Stimulated activated CD8-positive, alpha-beta memory T cell treated with anti-CD3 and anti-CD28 coated beads, Interleukin-15, amount 100 ng/mL, for 48 hours (primary cell): ENCODE data around the gene SH3TC2.

Source experiments
- DNase-seq, 2 donors: peaks; one replicate each; pipeline ENCODE4 v3.0.0-alpha.2; 2020; ENCODE audit warnings: low read depth in 2 of 2

SH3TC2 gene

GRCh38 chr5:149060325-149060724 is 2.5 kb downstream of the SH3TC2 start:
- no peak for DNase-seq

DNA sequence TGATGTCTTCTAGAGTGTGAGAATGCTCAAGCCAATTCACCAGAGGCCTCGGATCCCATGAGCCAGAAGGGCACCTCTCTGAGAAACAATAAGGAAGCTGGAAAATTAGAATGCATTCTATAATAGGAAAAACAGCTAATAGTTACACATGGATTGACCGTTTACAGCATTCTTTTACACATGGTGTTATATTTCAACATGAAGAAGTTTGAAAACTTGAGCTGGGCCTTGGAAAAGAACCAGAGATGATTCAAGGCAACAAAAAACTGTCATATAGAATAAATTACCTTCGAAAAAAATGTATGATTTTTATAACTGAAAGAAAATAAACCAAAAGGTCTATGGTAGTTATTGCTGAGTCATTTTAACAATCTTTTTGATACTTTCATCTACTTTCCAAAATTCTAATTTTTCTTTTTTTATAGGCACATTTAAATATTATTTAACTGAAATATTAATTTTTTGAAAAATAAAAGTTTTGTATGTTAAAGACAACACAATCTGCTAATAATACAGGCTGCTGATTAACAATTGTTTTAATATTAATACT is 6.2 kb downstream of the SH3TC2 start:
- no peak for DNase-seq

- DNase-seq = no peak
Measured at GRCh38 chr5:149054416-149054815, 8.4 kb downstream of the SH3TC2 start.

- no peak for DNase-seq
Measured at GRCh38 chr5:149053072-149053695, 9.7 kb downstream of the SH3TC2 start.

DNA sequence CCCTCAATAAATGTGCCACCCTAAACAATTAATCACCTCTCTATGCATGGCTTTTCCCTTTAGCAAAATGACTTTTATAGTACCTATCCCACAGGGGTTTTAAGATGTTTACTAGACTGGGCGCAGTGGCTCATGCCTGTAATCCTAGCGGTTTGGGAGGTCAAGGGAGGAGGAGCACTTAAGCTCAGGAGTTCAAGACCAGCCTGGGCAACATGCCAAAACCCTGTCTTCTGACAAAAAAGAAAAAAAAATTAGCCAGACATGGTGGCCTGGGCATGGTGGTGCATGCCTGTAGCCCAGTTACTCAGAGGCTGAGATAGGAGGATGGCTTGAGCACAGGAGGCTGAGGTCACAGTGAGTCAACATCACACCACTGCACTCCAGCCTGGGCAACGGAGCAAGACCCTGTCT is 13.5 kb downstream of the SH3TC2 start:
- no peak for DNase-seq

DNA sequence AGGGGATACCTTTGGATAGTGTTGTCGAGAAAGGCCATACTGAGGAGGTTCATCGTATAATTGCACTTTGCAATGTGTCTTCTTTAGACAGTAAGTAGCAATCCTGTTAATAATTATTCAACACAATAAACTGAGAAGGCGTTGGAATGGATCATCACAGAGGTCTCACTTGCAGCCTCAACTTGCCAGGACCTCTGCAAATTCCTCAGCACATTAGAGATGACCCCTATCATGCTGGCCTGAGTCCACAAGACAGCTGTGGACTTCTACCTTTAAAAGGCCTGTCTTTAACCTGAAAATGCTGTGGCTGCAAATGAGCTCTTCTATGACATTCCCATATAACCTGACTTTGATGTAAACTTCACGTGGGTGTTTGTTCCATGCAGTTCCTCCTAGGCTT is 14.1 kb downstream of the SH3TC2 start:
- no peak for DNase-seq

DNA sequence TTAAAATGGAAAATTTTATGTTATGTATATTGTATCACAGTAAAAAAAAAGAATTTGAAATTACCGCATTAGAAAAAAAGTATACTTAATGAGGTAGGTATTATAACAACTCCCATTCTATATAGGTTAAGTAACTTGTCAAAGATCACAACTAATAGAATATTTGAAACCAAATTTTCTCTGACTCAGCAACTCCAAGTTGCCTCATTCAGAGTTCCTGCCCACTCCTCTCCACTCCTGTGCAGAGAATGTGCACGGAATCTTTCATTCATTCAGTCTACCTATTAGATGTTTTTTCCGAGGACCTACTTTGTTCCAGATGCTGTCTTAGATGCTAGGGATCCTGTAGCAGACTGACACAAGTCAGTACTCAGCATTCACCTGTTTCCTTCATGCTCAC is 15.4 kb downstream of the SH3TC2 start:
- no peak for DNase-seq

- DNase-seq = no peak
Measured at GRCh38 chr5:149046196-149046829, 16.5 kb downstream of the SH3TC2 start.

GRCh38 chr5:149045089-149045460 is 17.8 kb downstream of the SH3TC2 start:
- no peak for DNase-seq

DNA sequence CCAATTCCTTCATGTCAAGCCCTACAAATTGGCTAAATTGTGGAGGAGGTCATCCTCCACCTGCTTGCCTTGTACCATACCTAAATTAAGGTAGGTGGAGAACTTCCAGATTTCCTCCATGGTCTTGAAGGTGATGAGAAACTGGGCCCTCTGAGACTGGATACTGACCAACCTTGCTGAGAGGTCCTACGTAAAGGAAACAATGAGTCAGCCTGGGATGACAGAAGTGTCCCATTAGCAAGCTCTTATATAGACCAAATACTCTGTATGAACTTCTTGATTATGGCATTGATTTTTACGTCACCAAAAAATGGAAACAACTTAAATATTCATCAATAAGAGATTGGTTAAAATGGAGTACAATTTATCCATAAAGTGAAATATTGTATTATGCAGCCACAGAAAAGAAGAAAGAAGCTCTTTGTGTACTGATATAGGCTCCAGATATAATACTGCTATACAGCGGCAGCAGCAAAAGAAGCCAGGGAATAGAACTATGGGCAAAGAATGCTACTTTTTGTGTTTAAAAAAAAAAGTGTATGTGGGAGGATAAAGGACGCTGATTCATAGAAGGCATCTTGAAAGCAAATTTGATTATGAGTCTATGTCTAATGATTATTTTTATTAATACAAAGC is 18.3 kb downstream of the SH3TC2 start:
- no peak for DNase-seq

GRCh38 chr5:149043641-149044040 is 19.2 kb downstream of the SH3TC2 start:
- no peak for DNase-seq

GRCh38 chr5:149042865-149043264 is 20.0 kb downstream of the SH3TC2 start:
- DNase-seq = no peak

DNA sequence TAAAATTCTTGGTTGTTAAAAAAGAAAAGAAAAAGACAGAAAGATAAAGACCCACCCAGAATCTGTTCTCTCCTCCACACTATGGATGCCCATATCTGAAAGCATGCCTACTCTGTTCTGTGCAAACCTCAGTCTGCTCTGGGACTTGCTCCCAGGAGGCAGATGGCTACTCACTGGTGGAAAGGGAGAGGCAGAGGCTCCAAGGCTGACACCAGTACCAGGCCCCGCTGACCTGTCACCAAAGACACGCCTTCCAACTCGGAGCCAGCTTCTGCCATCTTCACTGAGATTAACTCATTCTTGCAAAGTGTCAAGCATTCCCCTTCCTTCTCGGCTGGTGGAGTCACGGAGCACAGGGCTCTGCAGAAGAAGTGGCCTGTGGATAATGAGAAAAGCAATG is 21.6 kb downstream of the SH3TC2 start:
- no peak for DNase-seq

DNA sequence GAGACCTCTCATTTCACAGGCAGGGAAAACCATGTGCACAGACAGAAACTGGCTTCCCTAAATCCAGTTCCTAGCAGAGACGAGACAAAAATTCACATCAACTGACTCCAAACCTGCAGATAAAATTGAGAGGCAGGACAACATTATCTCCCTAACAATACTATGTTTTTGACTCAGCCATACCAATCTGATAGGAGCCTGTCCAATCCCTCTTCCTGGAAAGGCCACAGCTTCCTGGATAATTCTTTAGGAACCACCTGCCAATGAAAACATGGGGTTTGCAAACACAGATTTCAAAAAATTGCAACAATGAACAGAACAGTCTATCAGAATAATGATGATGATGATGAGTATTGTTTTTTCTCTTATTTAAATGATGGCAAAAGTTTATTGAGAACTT is 22.4 kb downstream of the SH3TC2 start:
- DNase-seq = no peak

- DNase-seq = no peak
Measured at GRCh38 chr5:149039506-149039905, 23.4 kb downstream of the SH3TC2 start.

DNA sequence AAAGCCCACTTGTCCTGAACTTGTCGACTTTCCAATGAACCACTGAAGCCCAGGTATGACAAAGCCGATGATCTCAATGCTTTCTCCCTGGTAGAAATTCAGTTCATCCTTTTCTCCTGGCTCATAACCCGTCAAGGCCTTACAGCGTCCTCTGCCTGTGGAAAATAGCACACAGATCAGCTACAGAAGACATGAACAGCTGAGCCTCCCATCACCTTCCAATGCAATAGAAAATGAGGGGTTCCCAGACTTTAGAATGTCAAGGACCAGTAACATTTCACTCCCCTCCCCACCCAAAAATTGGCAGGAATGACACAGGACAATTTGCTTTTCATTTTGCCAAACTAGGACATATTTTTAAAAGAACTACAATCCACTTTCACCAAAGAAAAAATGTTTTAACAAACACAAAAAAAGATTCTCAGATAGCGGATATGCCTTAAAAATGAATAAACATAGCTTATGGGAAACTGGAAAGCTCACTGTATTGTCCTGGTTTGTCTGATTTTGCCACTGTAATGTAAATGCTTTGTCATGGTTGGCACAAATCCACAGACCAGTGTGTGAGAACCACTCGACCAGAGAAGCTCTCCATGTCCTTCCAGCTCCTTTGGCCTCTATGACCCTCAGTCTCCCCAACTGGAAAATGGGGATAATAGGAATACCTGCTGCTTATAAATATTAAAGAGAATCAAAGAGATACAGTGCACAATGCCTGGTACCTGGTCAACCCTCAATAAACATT is 24.4 kb downstream of the SH3TC2 start:
- no peak for DNase-seq

- no peak for DNase-seq
Measured at GRCh38 chr5:149037817-149038216, 25.0 kb downstream of the SH3TC2 start.

GRCh38 chr5:149036970-149037369 is 25.9 kb downstream of the SH3TC2 start:
- no peak for DNase-seq

- no peak for DNase-seq
Measured at GRCh38 chr5:149036168-149036567, 26.7 kb downstream of the SH3TC2 start.

GRCh38 chr5:149035372-149035790 is 27.5 kb downstream of the SH3TC2 start:
- DNase-seq = peak; percentile 41

DNA sequence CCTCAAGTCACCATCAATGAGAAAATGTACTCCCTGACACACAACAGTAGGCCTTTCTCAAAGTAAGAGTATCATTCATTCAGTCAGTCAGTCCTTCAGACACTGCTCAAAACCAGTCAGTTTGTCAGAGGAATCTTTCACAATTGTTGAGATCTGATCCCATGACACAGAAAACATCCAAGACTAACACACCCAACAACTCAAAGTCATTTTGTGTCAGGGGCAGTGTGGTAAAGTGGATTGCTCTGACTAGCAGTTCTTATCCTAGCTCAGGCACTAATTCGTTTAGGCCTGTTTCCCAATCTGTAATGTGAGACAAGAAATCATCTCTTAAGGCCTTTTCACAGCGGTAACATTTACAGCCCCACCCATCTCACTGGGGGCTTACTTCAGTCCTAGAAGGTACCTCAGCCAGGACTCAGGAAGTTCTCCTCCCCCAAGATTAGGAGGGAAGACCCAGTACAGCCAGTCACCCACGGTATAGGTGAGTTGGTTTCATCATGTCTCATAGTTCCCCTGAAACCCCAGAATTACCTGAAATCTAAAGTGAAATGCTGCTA is 31.9 kb downstream of the SH3TC2 start:
- no peak for DNase-seq

GRCh38 chr5:149030392-149030791 is 32.5 kb downstream of the SH3TC2 start:
- no peak for DNase-seq
